ENCODE results near the gene CYB5RL. TPM values are rescaled to one million over a fixed set of nuclear protein-coding genes. Genes with fewer than 3 reads are reported as not detected.
"Not testable (repeated sequence)": the region's sequence is repeated elsewhere in the genome, so short reads cannot be mapped to it uniquely, and the experiment has no call there.

The CYB5RL gene
- total RNA-seq, 2 donors from 2014 or later, result 2.9 to 4.6 TPM

DNA sequence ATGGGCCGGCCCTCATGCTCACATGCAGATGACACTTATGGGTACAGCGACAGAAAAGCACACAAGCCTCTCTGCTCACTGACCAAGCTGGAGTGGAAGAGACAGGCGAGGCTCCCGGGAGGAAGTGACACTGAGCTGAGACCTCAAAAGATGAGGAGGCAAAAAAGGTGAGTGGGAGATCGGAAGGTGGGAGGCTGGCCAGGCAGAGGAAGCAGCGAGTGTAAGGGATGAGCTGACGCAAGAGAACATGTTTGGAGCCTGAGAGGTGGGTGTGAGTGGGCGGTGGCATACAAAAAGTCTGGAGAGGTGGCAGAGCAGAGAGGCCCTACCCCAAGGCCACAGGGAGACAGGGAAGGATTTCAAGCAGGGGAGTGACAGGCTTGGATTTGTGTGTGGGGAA is 28.8 kb downstream of the CYB5RL start:
- H3K27me3 Mint-ChIP-seq, result no peaks in the 10 kb centered on the region
- H3K27ac Mint-ChIP-seq, result peak overlapping the region; percentile 49

DNA sequence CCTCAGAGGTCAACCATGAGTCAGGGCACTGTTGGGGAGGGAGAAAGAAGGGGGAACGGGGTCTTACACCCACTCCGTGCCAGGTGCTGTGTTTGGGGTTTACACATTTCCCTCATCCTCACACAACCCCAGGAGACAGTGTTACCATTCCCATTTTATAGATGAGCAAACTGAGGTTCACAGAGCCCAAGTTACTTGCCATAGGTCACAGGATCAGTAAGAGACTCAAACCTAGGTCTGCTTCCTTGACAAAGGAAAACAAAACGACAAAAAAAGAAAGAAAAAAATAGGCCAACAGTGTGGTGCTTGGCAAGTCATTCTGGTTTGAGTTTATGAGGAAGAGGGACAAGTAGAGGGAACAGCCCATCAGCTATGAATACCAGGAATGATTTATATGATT is 30.8 kb downstream of the CYB5RL start:
- no peaks in the 10 kb centered on the region for H3K27me3 Mint-ChIP-seq
- H3K4me3 Mint-ChIP-seq, result no peak overlapping the region
- H3K9me3 ChIP-seq (ENCODE audit: control insufficient read depth, low read length, poor library complexity, severe bottlenecking), result no peaks in the 10 kb centered on the region
- ATAC-seq (no peak), DNase-seq (no peak)
- no peak overlapping the region for H3K27ac Mint-ChIP-seq
- H3K4me1 Mint-ChIP-seq, result peaks cover 9% of the 10 kb centered on the region
- no peaks in the 10 kb centered on the region for H3K36me3 Mint-ChIP-seq (ENCODE audit: low read depth)

More for the DNA sequence above, 28.8 kb downstream of the CYB5RL start:
- H3K4me3 Mint-ChIP-seq, result peak overlapping the region; percentile 33
- H3K9me3 ChIP-seq (ENCODE audit: control insufficient read depth, low read length, poor library complexity, severe bottlenecking), result no peaks in the 10 kb centered on the region
- H3K4me1 Mint-ChIP-seq, result peaks cover 9% of the 10 kb centered on the region
- ATAC-seq, result no peak
- no peaks in the 10 kb centered on the region for H3K36me3 Mint-ChIP-seq (ENCODE audit: low read depth)
- DNase-seq, result no peak

DNA sequence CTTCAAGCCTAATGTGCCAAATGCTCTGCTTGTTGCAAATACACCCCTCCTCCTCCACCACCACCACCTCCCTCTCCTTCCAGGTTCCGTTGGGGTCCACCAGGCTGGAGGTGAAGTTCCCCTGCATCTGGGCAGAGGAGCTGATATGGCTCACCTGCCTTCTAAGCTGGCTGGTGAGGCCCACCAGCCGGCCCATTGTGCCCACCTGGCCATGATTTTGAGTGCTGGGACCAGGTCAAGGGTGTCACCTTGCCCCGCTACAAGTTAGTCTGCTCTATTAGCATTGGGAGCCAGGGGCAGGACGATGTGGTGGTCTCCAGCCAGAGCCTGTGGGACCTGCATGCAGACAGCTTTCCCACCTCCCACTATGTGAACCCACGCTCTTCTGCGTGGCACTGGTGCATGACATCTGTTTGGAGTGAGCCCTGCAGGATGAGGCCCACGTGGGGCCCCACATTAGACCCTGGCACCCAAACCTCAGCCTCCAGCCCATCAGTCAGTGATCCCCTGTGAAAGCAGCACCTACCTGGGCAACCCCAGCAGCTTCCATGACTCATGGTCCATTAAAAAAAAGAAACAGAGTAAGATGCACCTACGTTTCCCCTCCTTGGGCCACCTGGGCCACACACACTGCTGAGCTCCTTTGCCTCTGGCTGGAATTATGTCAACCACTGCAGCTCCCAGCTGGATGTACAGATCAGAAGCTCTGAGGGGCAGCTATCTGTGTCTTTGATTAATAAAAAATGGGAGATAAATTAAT is 31.4 kb downstream of the CYB5RL start:
- ATAC-seq, result no peak
- DNase-seq, result no peak
- H3K27ac Mint-ChIP-seq, result no peak overlapping the region

DNA sequence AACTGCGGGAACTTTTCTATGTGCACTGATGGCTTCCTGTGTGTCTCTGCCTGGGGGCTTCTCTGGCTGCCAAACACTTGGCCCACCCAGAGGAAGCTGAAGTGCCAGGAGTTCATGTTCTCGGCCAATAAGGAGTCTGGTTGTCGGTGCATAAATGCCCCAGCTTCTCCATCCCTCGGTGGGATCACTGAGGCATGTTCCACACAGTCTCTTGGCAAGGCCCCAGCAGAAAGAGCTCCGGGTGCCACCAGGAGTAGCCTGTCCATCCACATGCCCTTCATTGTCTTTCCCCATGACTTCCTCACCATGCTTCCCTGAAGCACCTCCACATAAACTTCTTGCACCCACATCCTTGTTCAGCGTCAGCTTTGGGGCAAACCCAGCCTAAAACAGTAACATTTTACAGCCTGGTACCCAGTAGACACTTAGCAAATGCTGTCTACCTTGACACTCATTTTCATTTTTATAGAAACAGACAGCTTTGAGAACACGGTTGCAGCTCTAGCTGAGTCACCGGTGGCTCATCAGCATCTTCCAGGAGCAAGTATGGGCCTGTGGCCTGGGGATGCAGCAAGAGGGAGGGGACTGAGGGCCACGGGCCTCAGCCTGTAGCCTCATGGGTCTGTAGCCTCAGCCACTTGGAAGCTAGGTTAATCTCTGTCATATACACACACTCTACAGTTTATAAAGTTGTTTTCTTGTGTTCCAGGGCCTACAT is 32.2 kb downstream of the CYB5RL start:
- H3K9me3 ChIP-seq (ENCODE audit: control insufficient read depth, low read length, poor library complexity, severe bottlenecking), result no peaks in the 10 kb centered on the region
- H3K27me3 Mint-ChIP-seq, result no peaks in the 10 kb centered on the region
- H3K4me1 Mint-ChIP-seq, result peaks cover 8% of the 10 kb centered on the region
- DNase-seq (no peak), ATAC-seq (no peak)
- H3K4me3 Mint-ChIP-seq, result no peak overlapping the region
- H3K36me3 Mint-ChIP-seq (ENCODE audit: low read depth), result no peaks in the 10 kb centered on the region
- no peak overlapping the region for H3K27ac Mint-ChIP-seq

More for the DNA sequence above, 31.4 kb downstream of the CYB5RL start:
- Mint-ChIP-seq H3K36me3 (ENCODE audit: low read depth) (no peaks in the 10 kb centered on the region), H3K4me3 (no peak overlapping the region), H3K4me1 (peaks cover 9% of the 10 kb centered on the region), H3K27me3 (no peaks in the 10 kb centered on the region)
- H3K9me3 ChIP-seq (ENCODE audit: control insufficient read depth, low read length, poor library complexity, severe bottlenecking), result no peaks in the 10 kb centered on the region

DNA sequence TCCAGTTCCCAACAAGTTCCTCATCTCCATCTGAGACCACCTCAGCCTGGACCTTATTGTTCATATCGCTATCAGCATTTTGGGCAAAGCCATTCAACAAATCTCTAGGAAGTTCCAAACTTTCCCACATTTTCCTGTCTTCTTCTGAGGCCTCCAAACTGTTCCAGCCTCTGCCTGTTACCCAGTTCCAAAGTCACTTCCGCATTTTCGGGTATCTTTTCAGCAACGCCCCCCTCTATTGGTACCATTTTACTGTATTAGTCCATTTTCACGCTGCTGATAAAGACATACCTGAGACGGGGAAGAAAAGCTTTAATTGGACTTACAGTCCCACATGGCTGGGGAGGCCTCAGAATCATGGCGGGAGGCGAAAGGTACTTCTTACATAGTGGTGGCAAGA is 33.5 kb downstream of the CYB5RL start:
- not testable (repeated sequence) for H3K27me3 Mint-ChIP-seq; DNase-seq; H3K4me1 Mint-ChIP-seq; H3K4me3 Mint-ChIP-seq; H3K27ac Mint-ChIP-seq; H3K36me3 Mint-ChIP-seq (ENCODE audit: low read depth); H3K9me3 ChIP-seq (ENCODE audit: control insufficient read depth, low read length, poor library complexity, severe bottlenecking); ATAC-seq

DNA sequence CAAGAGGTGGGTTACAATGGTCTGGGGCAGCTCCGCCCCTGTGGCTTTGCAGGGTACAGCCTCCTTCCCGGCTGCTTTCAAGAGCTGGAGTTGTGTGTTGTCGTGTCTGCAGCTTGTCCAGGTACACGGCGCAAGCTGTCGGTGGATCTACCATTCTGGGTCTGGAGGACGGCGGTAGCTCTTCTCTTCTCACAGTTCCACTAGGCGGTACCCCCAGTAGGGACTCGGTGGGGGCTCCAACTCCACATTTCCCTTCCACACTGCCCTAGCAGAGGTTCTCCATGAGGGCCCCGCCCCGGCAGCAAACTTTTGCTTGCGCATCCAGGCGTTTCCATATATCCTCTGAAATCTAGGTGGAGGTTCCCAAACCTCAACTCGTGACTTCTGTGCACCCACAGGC is 34.7 kb downstream of the CYB5RL start:
- DNase-seq (no peak), ATAC-seq (no peak)
- H3K9me3 ChIP-seq (ENCODE audit: control insufficient read depth, low read length, poor library complexity, severe bottlenecking), result no peaks in the 10 kb centered on the region
- Mint-ChIP-seq H3K27me3 (no peaks in the 10 kb centered on the region), H3K4me3 (no peak overlapping the region), H3K27ac (no peak overlapping the region), H3K36me3 (ENCODE audit: low read depth) (no peaks in the 10 kb centered on the region), H3K4me1 (no peaks in the 10 kb centered on the region)

DNA sequence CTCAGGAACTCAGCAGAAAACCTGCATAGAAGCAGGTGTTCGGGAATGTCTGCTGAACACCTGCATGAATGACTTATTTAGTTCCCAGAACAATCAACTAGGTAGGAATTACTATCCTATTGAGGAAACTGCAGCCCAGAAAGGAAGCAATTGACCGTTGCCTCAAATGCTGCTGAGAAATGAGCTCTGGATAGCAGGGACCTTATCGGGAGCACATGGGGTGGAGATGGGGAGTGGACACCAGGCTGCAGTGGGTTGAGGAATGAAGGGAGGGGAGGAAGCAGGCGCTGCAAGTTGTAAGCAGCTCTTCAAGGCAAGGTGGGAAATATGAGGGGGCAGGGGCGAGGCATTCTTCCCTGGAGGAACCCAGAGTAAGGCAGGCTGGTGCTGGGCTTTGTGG is 36.3 kb downstream of the CYB5RL start:
- H3K27ac Mint-ChIP-seq, result no peak overlapping the region
- no peaks in the 10 kb centered on the region for H3K36me3 Mint-ChIP-seq (ENCODE audit: low read depth)
- no peaks in the 10 kb centered on the region for H3K4me1 Mint-ChIP-seq

DNA sequence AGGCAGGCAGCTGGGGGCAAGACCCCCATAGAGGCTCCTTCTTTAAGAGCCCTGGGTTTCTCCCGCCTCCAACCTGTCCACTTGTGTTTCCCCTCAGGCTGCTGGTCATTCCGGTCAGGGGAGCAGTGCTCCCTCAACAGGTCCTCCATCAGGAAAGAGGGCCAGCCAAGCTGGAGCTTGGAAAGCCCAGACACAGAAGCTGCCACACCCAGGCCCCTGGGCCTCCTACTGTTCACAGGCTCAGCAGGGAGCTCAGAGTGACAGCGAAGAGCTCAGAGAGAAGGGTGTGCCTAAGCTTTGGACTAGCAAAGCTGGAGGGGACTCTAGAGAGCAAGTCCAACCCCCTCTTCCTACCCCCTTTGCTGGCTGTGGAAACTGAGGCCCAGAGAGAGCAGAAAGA is 36.8 kb downstream of the CYB5RL start:
- no peak for DNase-seq
- Mint-ChIP-seq H3K4me3 (no peak overlapping the region), H3K36me3 (ENCODE audit: low read depth) (no peaks in the 10 kb centered on the region), H3K4me1 (no peaks in the 10 kb centered on the region), H3K27ac (no peak overlapping the region), H3K27me3 (no peaks in the 10 kb centered on the region)
- no peaks in the 10 kb centered on the region for H3K9me3 ChIP-seq (ENCODE audit: control insufficient read depth, low read length, poor library complexity, severe bottlenecking)
- no peak for ATAC-seq

More for the DNA sequence above, 36.3 kb downstream of the CYB5RL start:
- Mint-ChIP-seq H3K4me3 (no peak overlapping the region), H3K27me3 (no peaks in the 10 kb centered on the region)
- H3K9me3 ChIP-seq (ENCODE audit: control insufficient read depth, low read length, poor library complexity, severe bottlenecking), result no peaks in the 10 kb centered on the region
- DNase-seq (no peak), ATAC-seq (no peak)

DNA sequence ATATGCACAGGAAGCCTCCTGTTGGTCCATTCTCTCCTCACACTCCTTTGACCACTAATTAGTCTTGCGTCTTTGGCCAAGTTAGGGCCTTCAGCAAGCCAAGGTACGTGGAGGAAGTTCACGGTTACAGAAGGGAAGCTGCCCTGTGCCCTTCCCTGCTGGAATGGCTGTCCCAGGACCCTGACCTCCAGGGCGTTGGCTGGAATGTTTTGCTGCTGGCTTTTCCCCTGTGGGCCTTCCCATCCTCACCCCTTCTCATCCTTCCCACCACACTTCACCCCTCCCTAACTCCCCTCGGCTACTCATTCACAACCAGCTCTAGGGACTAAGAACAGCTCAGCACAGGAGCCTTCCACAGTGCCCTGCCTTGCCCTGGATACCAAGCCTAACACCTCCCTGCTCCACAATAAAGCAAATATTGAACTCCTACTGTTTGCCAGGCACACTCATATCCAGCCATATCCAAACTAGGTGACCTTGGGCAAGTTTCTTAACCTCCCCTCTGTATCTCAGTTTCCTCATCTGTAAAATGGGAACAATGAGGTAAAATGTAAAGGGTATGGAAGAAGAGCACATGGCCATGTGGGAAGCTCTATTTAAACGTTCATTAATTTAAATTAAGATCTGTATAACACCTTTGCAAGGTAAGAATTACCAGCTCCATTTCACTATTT is 38.2 kb downstream of the CYB5RL start:
- Mint-ChIP-seq H3K4me1 (no peaks in the 10 kb centered on the region), H3K27ac (no peak overlapping the region), H3K27me3 (no peaks in the 10 kb centered on the region), H3K4me3 (no peak overlapping the region), H3K36me3 (ENCODE audit: low read depth) (no peaks in the 10 kb centered on the region)
- ATAC-seq (no peak), DNase-seq (no peak)
- H3K9me3 ChIP-seq (ENCODE audit: control insufficient read depth, low read length, poor library complexity, severe bottlenecking), result no peaks in the 10 kb centered on the region

DNA sequence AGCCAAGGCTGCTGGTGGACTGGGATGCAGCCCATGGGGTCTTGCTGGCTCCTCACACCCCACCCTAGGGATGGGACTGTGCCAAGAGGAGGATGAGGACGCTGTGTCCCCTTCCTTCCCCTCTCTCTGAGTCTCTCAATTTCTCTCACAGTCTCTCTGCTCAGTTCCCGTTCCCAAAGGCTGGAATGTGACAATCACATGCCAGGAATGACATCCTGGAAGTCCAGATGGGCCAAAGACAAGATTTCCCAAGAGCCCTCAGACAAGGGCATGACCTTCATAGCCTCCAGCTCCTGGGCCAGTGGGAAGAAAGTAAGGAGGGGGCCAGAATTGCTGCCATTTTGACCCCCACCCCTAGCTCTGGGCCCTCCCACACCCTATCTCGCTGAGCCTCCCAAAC is 39.5 kb downstream of the CYB5RL start:
- no peak for DNase-seq
- ATAC-seq, result no peak
- Mint-ChIP-seq H3K4me1 (no peaks in the 10 kb centered on the region), H3K4me3 (no peak overlapping the region), H3K27me3 (no peaks in the 10 kb centered on the region), H3K36me3 (ENCODE audit: low read depth) (no peaks in the 10 kb centered on the region), H3K27ac (no peak overlapping the region)
- H3K9me3 ChIP-seq (ENCODE audit: control insufficient read depth, low read length, poor library complexity, severe bottlenecking), result no peaks in the 10 kb centered on the region

DNA sequence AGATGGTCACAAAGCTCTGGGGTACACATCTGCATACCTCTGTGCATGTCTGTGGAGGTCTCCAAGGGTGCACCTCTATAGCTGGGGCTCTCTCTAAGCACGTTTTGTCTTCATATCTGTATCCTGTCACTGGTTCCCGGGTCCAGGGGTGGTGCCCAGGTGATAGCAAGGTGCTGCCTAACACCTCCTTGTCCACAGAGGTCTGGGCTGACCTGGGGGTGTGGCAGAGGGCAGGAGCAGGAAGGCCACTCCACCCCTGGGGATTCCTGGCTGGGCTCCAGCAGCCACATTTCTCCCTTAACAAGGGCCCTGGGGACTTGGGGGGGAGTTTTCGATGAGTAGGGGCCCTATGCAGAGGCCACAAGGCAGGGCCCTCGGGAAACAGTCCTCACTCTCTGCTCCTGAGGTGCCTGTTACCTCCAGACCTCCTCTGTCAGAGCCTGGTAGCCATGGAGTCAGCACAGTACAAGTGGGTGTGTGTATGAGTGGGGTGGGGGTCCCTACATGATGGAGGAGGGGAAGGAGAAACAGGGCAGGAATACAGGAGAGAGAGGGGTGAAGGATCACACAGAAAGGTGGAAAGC is 40.0 kb downstream of the CYB5RL start:
- no peaks in the 10 kb centered on the region for H3K36me3 Mint-ChIP-seq (ENCODE audit: low read depth)
- ATAC-seq (no peak), DNase-seq (no peak)
- H3K4me1 Mint-ChIP-seq, result no peaks in the 10 kb centered on the region
- H3K4me3 Mint-ChIP-seq, result no peak overlapping the region
- no peak overlapping the region for H3K27ac Mint-ChIP-seq
- H3K9me3 ChIP-seq (ENCODE audit: control insufficient read depth, low read length, poor library complexity, severe bottlenecking), result no peaks in the 10 kb centered on the region
- H3K27me3 Mint-ChIP-seq, result no peaks in the 10 kb centered on the region

DNA sequence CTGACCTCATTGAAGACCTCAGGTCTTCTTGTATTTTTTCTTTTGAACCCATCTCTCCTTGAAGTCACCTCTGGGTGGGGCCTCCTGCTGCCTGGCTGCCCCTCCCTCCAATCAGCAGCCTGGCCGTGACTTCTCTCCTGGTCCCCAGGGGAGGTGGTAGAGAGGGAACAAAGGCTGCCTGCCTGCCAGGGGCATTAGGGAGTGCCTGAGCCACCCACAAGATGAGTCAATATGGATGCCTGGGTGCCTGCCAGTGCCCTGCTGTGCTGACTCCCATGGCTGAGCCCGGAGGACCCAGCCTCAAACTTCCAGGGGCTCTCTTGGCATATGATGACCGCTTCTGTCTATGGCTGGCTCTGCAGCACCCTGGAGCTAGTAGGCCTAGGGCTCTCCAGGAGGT is 41.8 kb downstream of the CYB5RL start:
- no peaks in the 10 kb centered on the region for H3K4me1 Mint-ChIP-seq
- no peaks in the 10 kb centered on the region for H3K27me3 Mint-ChIP-seq
- H3K4me3 Mint-ChIP-seq, result no peak overlapping the region
- no peaks in the 10 kb centered on the region for H3K36me3 Mint-ChIP-seq (ENCODE audit: low read depth)
- no peaks in the 10 kb centered on the region for H3K9me3 ChIP-seq (ENCODE audit: control insufficient read depth, low read length, poor library complexity, severe bottlenecking)
- ATAC-seq (no peak), DNase-seq (no peak)
- H3K27ac Mint-ChIP-seq, result no peak overlapping the region

DNA sequence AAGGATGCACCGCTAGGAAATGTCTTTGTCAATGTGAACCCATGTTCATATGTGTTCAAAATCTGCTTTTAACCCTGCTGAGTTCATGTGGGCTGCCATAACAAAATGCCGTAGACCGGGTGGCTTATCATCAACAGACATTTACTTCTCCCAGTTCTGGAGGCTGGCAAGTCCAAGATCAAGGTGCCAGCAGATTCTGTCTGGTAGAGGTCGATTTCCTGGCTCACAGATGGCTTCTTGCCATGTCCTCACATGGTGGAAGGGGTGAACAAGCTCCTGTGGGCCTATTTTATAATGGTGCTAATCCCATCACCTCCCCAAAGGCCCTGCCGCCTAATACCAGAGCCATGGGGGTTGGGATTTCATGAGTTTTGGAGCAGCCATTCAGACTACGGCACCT is 42.4 kb downstream of the CYB5RL start:
- Mint-ChIP-seq H3K4me3 (no peak overlapping the region), H3K4me1 (no peaks in the 10 kb centered on the region), H3K27me3 (no peaks in the 10 kb centered on the region), H3K36me3 (ENCODE audit: low read depth) (no peaks in the 10 kb centered on the region), H3K27ac (no peak overlapping the region)
- DNase-seq (no peak), ATAC-seq (no peak)
- H3K9me3 ChIP-seq (ENCODE audit: control insufficient read depth, low read length, poor library complexity, severe bottlenecking), result no peaks in the 10 kb centered on the region

Data from T-helper 17 cell (primary cell).